Breast epithelium (tissue), 3 donors: ENCODE measurements around the gene MAGIX.

ENCODE experiments used
- CTCF ChIP-seq, 3 donors: fragments of 450-650 bp; IDR thresholded peaks; one replicate each; pipeline ENCODE4 v1.5.1; 2016 to 2017; ENCODE audit warnings: antibody characterized with exemption in 3 of 3, mild to moderate bottlenecking in 3 of 3, moderate library complexity in 3 of 3
- POLR2AphosphoS5 ChIP-seq, 3 donors: sonication (generic); formaldehyde crosslinking; IDR thresholded peaks; one replicate each; pipeline ENCODE4 v1.6.1; 2017; ENCODE audit warnings: antibody characterized with exemption in 3 of 3

GRCh38 chrX:49178537-49178936 is 16.0 kb downstream of the MAGIX start:
- no peak for TF ChIP-seq CTCF (IDR thresholded peaks at IDR 0.05)
- TF ChIP-seq POLR2AphosphoS5 (IDR thresholded peaks at IDR 0.05): no peak
